SK-N-MC (cell line): Measurements from ENCODE around the gene MPP7.

Source experiments
- DNase-seq: peaks from one replicate; pipeline ENCODE4 v3.0.0-alpha.2; 2011; ENCODE audit warnings: low read depth, low spot score
- H3K27ac ChIP-seq: fragments of 200-600 bp; sonication (generic); 2 replicates; pipeline ENCODE4 v1.5.1; 2016; ENCODE audit warnings: mixed run types
- H3K36me3 ChIP-seq: fragments of 200-600 bp; sonication (generic); 2 replicates; pipeline ENCODE4 v1.6.1; 2017; ENCODE audit warnings: antibody characterized with exemption, low read length, mixed read lengths; ENCODE audit not compliant: insufficient read depth
- H3K4me3 ChIP-seq: fragments of 200-600 bp; sonication (generic); 2 replicates; pipeline ENCODE4 v1.5.1; 2016
- H3K9ac ChIP-seq: fragments of 200-600 bp; sonication (generic); 2 replicates; pipeline ENCODE4 v1.8.0; 2017; ENCODE audit warnings: mixed run types, mixed read lengths; ENCODE audit not compliant: insufficient read length
- H3K9me3 ChIP-seq: fragments of 200-600 bp; sonication (generic); 2 replicates; pipeline ENCODE4 v1.6.1; 2017; ENCODE audit warnings: low read depth, mild to moderate bottlenecking, antibody characterized with exemption, low read length, moderate library complexity, mixed read lengths
- EZH2 ChIP-seq: fragments of 200-600 bp; sonication (generic); IDR thresholded peaks from one replicate; pipeline ENCODE4 v1.6.1; 2017; ENCODE audit warnings: antibody characterized with exemption
- FOXP2 ChIP-seq: optimal IDR thresholded peaks from 2 replicates; pipeline ENCODE3; 2011; ENCODE audit warnings: mild to moderate bottlenecking, moderate library complexity; ENCODE audit not compliant: insufficient read depth; ENCODE audit errors: extremely low read length, control extremely low read depth
- POLR2AphosphoS5 ChIP-seq: IDR thresholded peaks from 2 replicates; pipeline ENCODE4 v1.6.1; 2012; ENCODE audit warnings: mild to moderate bottlenecking, low read depth, low read length, borderline replicate concordance

Gene MPP7

DNA sequence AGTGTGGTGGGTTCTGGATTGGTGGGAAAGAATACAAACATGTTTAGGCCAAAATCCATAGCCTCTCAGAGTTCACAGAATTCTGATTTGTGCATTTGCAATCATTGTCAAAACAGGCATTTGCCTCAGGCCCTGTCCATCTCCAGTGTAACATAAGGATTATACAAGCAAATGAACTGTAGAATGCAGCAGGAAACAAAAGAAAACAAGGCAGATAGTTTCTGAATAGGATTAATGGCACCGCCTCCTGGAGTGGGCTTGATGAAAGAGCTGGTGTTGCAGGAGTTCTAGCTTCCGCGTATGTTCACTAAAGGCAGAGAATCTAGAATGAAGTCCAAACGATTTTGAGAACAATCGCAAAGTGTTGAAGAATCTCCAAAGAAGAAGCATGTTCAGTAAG, 11.3 kb upstream of the MPP7 start:
- Histone ChIP-seq H3K36me3 (no peaks in the 10 kb centered on the region), H3K9ac (no peak overlapping the region), H3K4me3 (no peak overlapping the region), H3K27ac (no peak overlapping the region; the same call in 1 of the 2 replicates), H3K9me3 (no peaks in the 10 kb centered on the region)
- TF ChIP-seq FOXP2 (no peak), POLR2AphosphoS5 (no peak), EZH2 (no peak)
- DNase-seq = no peak

DNA sequence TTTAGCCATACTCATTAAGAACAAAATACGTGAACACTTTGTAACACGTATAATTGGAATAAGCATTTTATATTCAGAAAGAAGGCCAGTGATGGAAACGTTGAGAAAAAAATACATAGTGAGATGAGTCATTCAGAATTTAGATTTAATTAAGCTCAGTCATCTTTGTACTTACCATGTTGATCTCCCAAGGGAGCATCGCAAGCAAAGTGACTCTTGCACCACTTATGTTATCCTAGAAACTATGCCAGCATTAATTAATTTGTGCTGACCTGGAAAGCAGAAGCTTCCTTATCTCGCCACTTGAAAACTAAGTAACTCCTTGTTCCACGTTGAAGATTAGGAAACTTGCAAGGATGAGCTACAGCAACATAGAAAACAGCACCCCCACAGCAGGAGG, 9.7 kb upstream of the MPP7 start:
- Histone ChIP-seq H3K4me3 (no peak overlapping the region), H3K36me3 (no peaks in the 10 kb centered on the region), H3K9ac (no peak overlapping the region), H3K27ac (no peak overlapping the region), H3K9me3 (no peaks in the 10 kb centered on the region)
- DNase-seq = no peak
- TF ChIP-seq POLR2AphosphoS5 (no peak), EZH2 (no peak), FOXP2 (no peak)

DNA sequence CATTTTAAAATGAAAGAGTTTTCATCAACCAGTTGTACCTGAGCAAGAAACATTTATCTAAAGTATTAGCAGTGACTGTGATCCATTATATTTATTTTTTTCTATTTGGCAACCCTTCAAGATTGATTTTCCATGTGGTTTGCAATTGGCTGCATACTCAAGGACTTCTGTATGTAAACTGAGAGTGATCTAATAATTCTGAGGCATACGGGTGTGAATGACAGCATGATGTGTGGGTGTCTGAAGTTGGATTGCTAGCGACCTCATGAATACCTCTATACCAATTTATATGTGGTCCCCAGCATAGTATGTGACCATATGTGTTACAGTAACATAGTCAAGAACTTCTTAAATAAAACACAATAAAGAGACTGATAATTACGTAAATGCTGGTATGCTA, 8.2 kb upstream of the MPP7 start:
- TF ChIP-seq POLR2AphosphoS5 (no peak), FOXP2 (no peak), EZH2 (no peak)

DNA sequence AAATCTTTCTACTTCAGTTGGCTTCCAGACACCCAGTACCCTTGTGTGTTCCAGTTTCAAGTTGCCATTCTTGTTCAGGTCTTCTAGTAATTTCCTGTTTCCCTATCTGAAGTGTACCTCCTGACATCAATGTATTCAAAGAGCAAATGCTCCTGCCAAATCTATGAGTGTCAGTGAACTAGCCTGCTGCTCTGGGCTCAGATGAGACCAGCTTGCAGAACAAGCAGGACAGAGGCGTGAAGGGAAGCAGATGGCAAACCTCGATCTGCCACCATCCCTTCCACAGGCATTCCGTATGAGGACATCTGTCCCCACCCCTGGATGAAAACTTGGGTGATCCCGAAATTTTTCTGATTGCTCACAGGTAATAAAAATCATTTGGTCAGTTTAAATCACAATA, 4.4 kb upstream of the MPP7 start:
- TF ChIP-seq EZH2 (no peak), FOXP2 (no peak), POLR2AphosphoS5 (no peak)
- no peak overlapping the region for H3K27ac ChIP-seq
- H3K4me3 ChIP-seq = no peak overlapping the region
- no peaks in the 10 kb centered on the region for H3K9me3 ChIP-seq
- no peak overlapping the region for H3K9ac ChIP-seq
- no peaks in the 10 kb centered on the region for H3K36me3 ChIP-seq
- DNase-seq = no peak

More for the DNA sequence above, 8.2 kb upstream of the MPP7 start:
- H3K36me3 ChIP-seq = no peaks in the 10 kb centered on the region
- H3K27ac ChIP-seq = no peak overlapping the region
- no peak for DNase-seq
- H3K9ac ChIP-seq = no peak overlapping the region
- H3K9me3 ChIP-seq = no peaks in the 10 kb centered on the region
- no peak overlapping the region for H3K4me3 ChIP-seq

DNA sequence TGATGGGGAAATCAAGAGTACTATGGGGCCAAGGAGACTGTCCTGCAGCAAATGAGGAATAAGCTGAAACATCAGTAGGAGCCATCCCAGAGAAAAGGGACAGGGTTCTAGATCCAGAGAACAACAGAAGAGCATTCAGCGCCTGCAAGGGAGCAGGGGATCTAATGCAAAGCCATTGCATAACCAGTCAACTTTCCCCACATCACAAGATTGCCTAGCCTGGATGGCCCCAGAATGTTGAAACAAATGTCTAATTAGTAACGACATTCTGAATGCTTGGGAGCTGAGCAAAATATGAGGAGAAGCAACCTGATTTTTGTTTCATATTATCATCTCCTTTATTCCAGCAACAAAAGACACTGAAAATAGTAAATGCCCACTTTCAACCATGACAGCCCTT, 2.7 kb upstream of the MPP7 start:
- H3K4me3 ChIP-seq = no peak overlapping the region
- no peak overlapping the region for H3K9ac ChIP-seq
- no peaks in the 10 kb centered on the region for H3K9me3 ChIP-seq

DNA sequence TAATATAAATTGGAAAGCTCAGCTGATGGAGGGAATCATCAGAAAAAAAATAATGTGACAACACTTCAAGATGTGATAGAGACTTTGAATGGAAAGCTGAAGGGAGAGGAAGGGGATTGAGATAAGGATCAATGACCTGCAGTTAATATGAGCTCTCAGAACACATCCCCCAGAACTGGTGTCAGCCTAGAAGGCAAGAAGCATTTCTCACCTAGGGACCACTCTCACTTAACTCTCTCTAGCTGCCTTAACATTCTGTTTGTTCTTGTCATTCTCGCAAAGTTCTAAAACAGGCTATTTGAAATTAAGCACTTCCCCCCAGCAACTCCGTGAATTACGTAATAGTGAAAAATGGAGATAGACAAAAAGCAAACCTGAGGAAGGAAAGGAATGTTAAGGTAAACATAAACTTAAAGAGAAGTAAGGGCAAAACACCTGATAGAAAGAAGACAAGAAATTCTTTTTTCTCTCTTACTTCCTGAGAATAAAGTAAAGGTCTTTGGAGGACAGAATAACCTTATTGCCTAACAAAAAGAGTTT, 1.2 kb upstream of the MPP7 start:
- H3K9me3 ChIP-seq = no peaks in the 10 kb centered on the region
- H3K27ac ChIP-seq = no peak overlapping the region
- no peak overlapping the region for H3K9ac ChIP-seq
- DNase-seq = no peak
- no peak overlapping the region for H3K4me3 ChIP-seq
- TF ChIP-seq FOXP2 = no peak
- no peaks in the 10 kb centered on the region for H3K36me3 ChIP-seq

More for the DNA sequence above, 2.7 kb upstream of the MPP7 start:
- no peak for TF ChIP-seq EZH2
- TF ChIP-seq FOXP2 = no peak
- TF ChIP-seq POLR2AphosphoS5 = no peak
- H3K36me3 ChIP-seq = no peaks in the 10 kb centered on the region
- DNase-seq = no peak
- H3K27ac ChIP-seq = no peak overlapping the region

DNA sequence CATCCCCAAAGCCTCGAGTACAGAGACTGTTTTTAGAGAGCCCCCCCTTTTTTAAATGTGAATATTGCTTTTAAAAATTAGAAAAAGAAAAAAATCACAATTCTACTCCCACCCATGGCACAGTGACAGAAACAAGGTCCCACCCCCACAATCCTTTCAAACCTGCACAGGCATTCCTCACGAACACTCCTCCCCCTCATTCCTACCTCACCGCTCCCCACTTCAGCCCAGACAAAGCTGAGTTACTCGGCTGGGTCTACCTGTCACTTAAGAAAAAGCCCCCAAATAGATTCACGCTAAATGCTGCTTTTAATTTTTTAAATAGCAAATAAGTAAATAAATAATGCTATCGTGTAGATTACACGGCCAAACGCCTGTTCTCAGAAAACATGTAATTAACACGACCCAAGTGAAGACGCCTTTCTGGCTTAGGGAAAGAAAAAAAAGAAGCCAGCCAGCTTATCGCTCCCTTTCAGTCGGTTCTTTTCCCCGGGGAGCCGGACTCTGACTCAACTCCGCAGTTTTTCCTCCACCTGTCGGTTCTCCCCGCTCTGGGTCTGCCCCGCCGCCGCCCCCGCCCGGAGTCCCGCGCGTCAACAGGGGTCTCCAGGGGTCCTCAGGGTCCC, 739 bp downstream of the MPP7 start:
- TF ChIP-seq POLR2AphosphoS5 = no peak
- TF ChIP-seq FOXP2 = no peak
- no peak for TF ChIP-seq EZH2
- Histone ChIP-seq H3K9me3 (no peaks in the 10 kb centered on the region), H3K27ac (no peak overlapping the region), H3K36me3 (no peaks in the 10 kb centered on the region), H3K9ac (peak overlapping the region; percentile 51), H3K4me3 (peak overlapping the region; percentile 76)
- DNase-seq = no peak

DNA sequence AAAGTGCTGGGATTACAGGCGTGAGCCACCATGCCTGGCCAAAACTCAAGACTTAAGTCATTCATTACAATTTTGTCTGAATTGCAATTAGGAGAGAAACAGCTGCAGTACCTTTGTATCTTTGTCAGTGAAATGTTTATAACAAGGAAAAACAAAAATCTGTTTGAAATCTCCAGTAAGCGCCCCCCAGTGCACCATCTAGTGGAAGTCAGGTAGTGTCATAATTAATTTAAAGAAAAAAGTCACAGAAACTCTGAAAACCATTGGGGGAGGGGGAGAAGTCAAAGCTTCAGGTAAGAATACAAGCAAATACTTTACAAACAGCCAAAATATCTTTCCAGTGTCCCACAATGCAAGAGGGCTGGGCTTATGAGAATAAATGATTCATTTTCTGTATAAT, 2.8 kb downstream of the MPP7 start:
- no peak overlapping the region for H3K9ac ChIP-seq
- no peak overlapping the region for H3K27ac ChIP-seq
- no peaks in the 10 kb centered on the region for H3K9me3 ChIP-seq
- H3K36me3 ChIP-seq = no peaks in the 10 kb centered on the region
- no peak overlapping the region for H3K4me3 ChIP-seq
- DNase-seq = no peak
- TF ChIP-seq FOXP2 (no peak), EZH2 (no peak), POLR2AphosphoS5 (no peak)

DNA sequence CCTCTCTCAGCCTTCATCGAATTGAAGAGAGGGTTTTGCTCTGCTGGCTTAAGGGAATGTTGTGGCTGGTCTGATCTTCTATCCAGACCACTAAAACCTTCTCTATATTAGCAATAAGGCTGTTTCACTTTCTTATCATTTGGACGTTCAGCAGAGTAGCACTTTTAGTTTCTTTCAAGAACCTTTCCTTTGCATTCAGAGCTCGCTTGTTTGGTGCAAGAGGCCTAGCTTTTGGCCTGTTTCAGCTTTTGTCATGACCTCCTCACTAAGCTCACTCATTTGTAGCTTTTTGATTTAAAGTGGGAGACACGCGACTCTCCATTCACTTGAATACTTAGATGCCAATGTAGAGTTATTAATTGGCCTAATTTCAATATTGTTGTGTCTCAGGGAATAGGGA, 3.9 kb downstream of the MPP7 start:
- Histone ChIP-seq H3K36me3 (no peaks in the 10 kb centered on the region), H3K9me3 (no peaks in the 10 kb centered on the region), H3K27ac (no peak overlapping the region), H3K4me3 (no peak overlapping the region), H3K9ac (no peak overlapping the region)
- DNase-seq = no peak
- TF ChIP-seq EZH2 (no peak), POLR2AphosphoS5 (no peak), FOXP2 (no peak)
